ENCODE data around the gene LMAN2L.

The LMAN2L gene

GRCh38 chr2:96703021-96703751, 36.7 kb downstream of the LMAN2L start:
- FAIRE-seq = no peak

GRCh38 chr2:96702098-96702785, 37.6 kb downstream of the LMAN2L start:
- no peak for FAIRE-seq

- FAIRE-seq = no peak
Measured at GRCh38 chr2:96701636-96702035, 38.2 kb downstream of the LMAN2L start.

GRCh38 chr2:96700086-96700485, 39.8 kb downstream of the LMAN2L start:
- no peak for FAIRE-seq

- no peak for FAIRE-seq
Measured at GRCh38 chr2:96699621-96700020, 40.2 kb downstream of the LMAN2L start.

GRCh38 chr2:96699021-96699420, 40.8 kb downstream of the LMAN2L start:
- no peak for FAIRE-seq

GRCh38 chr2:96698221-96698861, 41.5 kb downstream of the LMAN2L start:
- no peak for FAIRE-seq

- no peak for FAIRE-seq
Measured at GRCh38 chr2:96697476-96697875, 42.4 kb downstream of the LMAN2L start.

- FAIRE-seq = no peak
Measured at GRCh38 chr2:96695602-96696001, 44.3 kb downstream of the LMAN2L start.

- no peak for FAIRE-seq
Measured at GRCh38 chr2:96694816-96695455, 44.9 kb downstream of the LMAN2L start.

- no peak for FAIRE-seq
Measured at GRCh38 chr2:96694279-96694678, 45.6 kb downstream of the LMAN2L start.

- no peak for FAIRE-seq
Measured at GRCh38 chr2:96693286-96694200, 46.3 kb downstream of the LMAN2L start.

- no peak for FAIRE-seq
Measured at GRCh38 chr2:96692094-96692971, 47.5 kb downstream of the LMAN2L start.

- no peak for FAIRE-seq
Measured at GRCh38 chr2:96691022-96691612, 48.7 kb downstream of the LMAN2L start.

GRCh38 chr2:96690306-96691021, 49.4 kb downstream of the LMAN2L start:
- FAIRE-seq = no peak

GRCh38 chr2:96689431-96689991, 50.4 kb downstream of the LMAN2L start:
- no peak for FAIRE-seq

- no peak for FAIRE-seq
Measured at GRCh38 chr2:96688649-96689430, 51.0 kb downstream of the LMAN2L start.

GRCh38 chr2:96687711-96688640, 51.9 kb downstream of the LMAN2L start:
- no peak for FAIRE-seq

Data from A204.1 (cell line).